B cell (primary cell): ENCODE results near the gene P2RX7. TPM values are rescaled to one million over a fixed set of nuclear protein-coding genes. Genes with fewer than 3 reads are reported as not detected.

Experiments
- ATAC-seq: fragments of 200-7000 bp; cut with Tn5 transposase; one replicate; pipeline ENCODE4 v1.10.0; 2021; ENCODE audit warnings: low read depth, mild to moderate bottlenecking, moderate number of reproducible peaks, moderate library complexity
- CTCF ChIA-PET: fragments of 350-600 bp; sonication (Branson Sonifier 250); formaldehyde crosslinking; loops from one replicate; lab custom pipeline; 2021; ENCODE audit warnings: antibody characterized with exemption, inconsistent platforms; lab: Charles Lee
- POLR2A ChIA-PET: fragments of 350-600 bp; sonication (Branson Sonifier 250); formaldehyde crosslinking; loops from one replicate; lab custom pipeline; 2021; ENCODE audit warnings: antibody characterized with exemption; lab: Charles Lee
- DNase-seq: peaks from one replicate; pipeline ENCODE4 v3.0.0; 2013
- H2AFZ ChIP-seq: 2 replicates; pipeline ENCODE4 v1.6.1; 2012; ENCODE audit warnings: mild to moderate bottlenecking, low read depth, low read length; ENCODE audit not compliant: insufficient read depth, poor library complexity, severe bottlenecking
- H3K27ac ChIP-seq, 2 donors: 1 replicate in 1 of 2; 2 replicates in 1 of 2; pipeline ENCODE4 v1.5.1; 2012 to 2013; ENCODE audit warnings: low read length in 2 of 2, mild to moderate bottlenecking in 2 of 2, moderate library complexity in 1 of 2
- H3K27me3 ChIP-seq, 4 experiments: fragments of 200-600 bp in 1 of 4; sonication (generic) in 1 of 4; replicated peaks in 1 of 4; 1 replicate in 2 of 4; 2 replicates in 2 of 4; pipeline versions ENCODE4 v1.6.1 to v1.7.0; 2013 to 2016; ENCODE audit warnings: low read length in 3 of 4, mild to moderate bottlenecking in 2 of 4, mixed read lengths in 1 of 4, moderate library complexity in 1 of 4; ENCODE audit not compliant: insufficient read depth in 4 of 4, control insufficient read depth in 3 of 4; ENCODE audit errors: control extremely low read depth in 1 of 4
- H3K36me3 ChIP-seq, 2 experiments: replicated peaks in 1 of 2; 1 replicate in 1 of 2; 2 replicates in 1 of 2; pipeline versions ENCODE4 v1.6.1 to v1.7.1; 2013; ENCODE audit warnings: low read length in 1 of 2; ENCODE audit not compliant: insufficient read depth in 2 of 2, control insufficient read depth in 1 of 2; ENCODE audit errors: control extremely low read depth in 1 of 2, extremely low read depth in 1 of 2
- H3K4me1 ChIP-seq, 2 donors: fragments of 200-600 bp in 1 of 2; sonication (generic) in 1 of 2; 1 replicate in 1 of 2; 2 replicates in 1 of 2; pipeline versions ENCODE4 v1.5.1 to v1.6.1; 2013 to 2017; ENCODE audit warnings: low read length in 2 of 2; ENCODE audit not compliant: control insufficient read depth in 2 of 2, insufficient read depth in 2 of 2
- H3K4me2 ChIP-seq: replicated peaks from 2 replicates; pipeline ENCODE3; 2012; ENCODE audit warnings: mild to moderate bottlenecking, low read depth, low read length; ENCODE audit not compliant: poor library complexity, severe bottlenecking
- H3K4me3 ChIP-seq, 5 experiments: fragments of 200-600 bp in 1 of 5; sonication (generic) in 1 of 5; 1 replicate in 3 of 5; 2 replicates in 2 of 5; pipeline versions ENCODE4 v1.5.1 to v1.7.0; 2011 to 2016; ENCODE audit warnings: low read length in 4 of 5, mild to moderate bottlenecking in 4 of 5, low read depth in 2 of 5, control low read depth in 1 of 5, moderate library complexity in 1 of 5; ENCODE audit not compliant: insufficient read depth in 1 of 5; ENCODE audit errors: control extremely low read depth in 1 of 5, extremely low read depth in 1 of 5
- H3K79me2 ChIP-seq: fragments of 200-600 bp; sonication (generic); one replicate; pipeline ENCODE4 v1.6.0; 2016; ENCODE audit warnings: low read length; ENCODE audit not compliant: control insufficient read depth, insufficient read depth
- H3K9ac ChIP-seq: fragments of 200-600 bp; sonication (generic); 2 replicates; pipeline ENCODE4 v1.6.1; 2017; ENCODE audit warnings: mild to moderate bottlenecking, low read length, moderate library complexity
- H3K9me3 ChIP-seq, 3 donors: one replicate each; pipeline versions ENCODE4 v1.6.1 to v1.7.1; 2013; ENCODE audit warnings: low read length in 2 of 3; ENCODE audit not compliant: control insufficient read depth in 2 of 3, insufficient read depth in 1 of 3; ENCODE audit errors: control extremely low read depth in 1 of 3
- H4K20me1 ChIP-seq: 2 replicates; pipeline ENCODE4 v1.6.0; 2012; ENCODE audit warnings: mild to moderate bottlenecking, low read length; ENCODE audit not compliant: insufficient read depth, control insufficient read depth, poor library complexity, severe bottlenecking
- H3K27ac Mint-ChIP-seq: one replicate; pipeline ENCODE4 v1.8.0; 2021; ENCODE audit warnings: mixed read lengths
- H3K27me3 Mint-ChIP-seq: one replicate; pipeline ENCODE4 v1.8.0; 2021; ENCODE audit warnings: mixed read lengths
- H3K4me1 Mint-ChIP-seq: one replicate; pipeline ENCODE4 v1.8.0; 2021; ENCODE audit warnings: mixed read lengths
- H3K4me3 Mint-ChIP-seq: one replicate; pipeline ENCODE4 v1.8.0; 2021; ENCODE audit warnings: mixed read lengths
- H3K9me3 Mint-ChIP-seq: one replicate; pipeline ENCODE4 v1.8.0; 2022; ENCODE audit warnings: mixed read lengths; ENCODE audit not compliant: insufficient read depth
- CTCF ChIP-seq: fragments of 200-600 bp; IDR thresholded peaks from one replicate; pipeline ENCODE4 v1.8.0; 2022; ENCODE audit warnings: antibody characterized with exemption, mild to moderate bottlenecking
- EZH2 ChIP-seq: IDR thresholded peaks from 2 replicates; pipeline ENCODE4 v1.6.1; 2012; ENCODE audit warnings: borderline replicate concordance, low read depth, mild to moderate bottlenecking, moderate library complexity, low read length; ENCODE audit not compliant: insufficient read depth, poor library complexity, severe bottlenecking
- WGBS: methylation state at CpG from one replicate; pipeline ENCODE4 v1.1.5; 2013; ENCODE audit warnings: missing lambda C conversion rate; ENCODE audit not compliant: insufficient coverage; 5-methylcytosine and 5-hydroxymethylcytosine counted together
- intact Hi-C: fragments of 100-400 bp; cut with micrococcal nuclease; formaldehyde crosslinking; loops from one replicate; pipeline ENCODE4 v1.10.0; 2022
- polyA plus RNA-seq: library from polyadenylated mRNA; depleted of rRNA; stranded (reverse); fragments of >200 nt; gene quantifications from 2 replicates; pipeline ENCODE4 v1.2.3, GENCODE V29; 2012
- total RNA-seq, 2 donors: library from RNA; stranded (reverse); fragments of 120-200 nt in 1 of 2; gene quantifications; 1 replicate in 1 of 2; 2 replicates in 1 of 2; pipeline versions ENCODE4 v1.2.3 to v1.2.4, GENCODE V29; 2013 to 2022

The P2RX7 gene
- total and polyA plus RNA-seq, 2 donors (not counting 1 experiment from before 2014, with no cell fraction given) = 5.3 to 6.3 TPM

DNA sequence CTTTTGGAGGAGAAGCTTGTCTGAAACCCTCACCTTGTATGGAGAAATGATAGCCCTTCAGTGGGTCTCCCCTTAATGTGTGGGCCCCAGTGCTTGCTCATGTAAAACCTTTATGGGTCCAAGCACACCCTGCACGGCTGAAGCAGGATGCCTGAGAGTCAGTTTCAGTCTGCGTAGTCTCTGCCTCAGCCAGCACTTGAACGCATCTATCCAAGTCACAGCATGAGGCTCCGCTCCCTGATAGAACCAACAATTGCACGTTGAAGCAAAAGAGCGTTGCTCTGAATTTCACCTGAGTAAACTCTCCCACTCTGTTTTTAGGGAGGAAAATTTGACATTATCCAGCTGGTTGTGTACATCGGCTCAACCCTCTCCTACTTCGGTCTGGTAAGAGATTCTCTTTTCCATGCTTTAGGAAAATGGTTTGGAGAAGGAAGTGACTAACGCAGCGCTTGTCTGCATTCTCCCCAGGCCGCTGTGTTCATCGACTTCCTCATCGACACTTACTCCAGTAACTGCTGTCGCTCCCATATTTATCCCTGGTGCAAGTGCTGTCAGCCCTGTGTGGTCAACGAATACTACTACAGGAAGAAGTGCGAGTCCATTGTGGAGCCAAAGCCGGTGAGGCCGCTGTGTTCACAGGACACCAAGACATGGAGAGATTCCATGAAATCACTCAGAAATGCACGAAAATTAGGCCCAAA lies 44.3 kb downstream of the P2RX7 start:
- Histone ChIP-seq H2AFZ (no peak overlapping the region), H3K9me3 (peaks cover 0 to 5% (median 0%) of the 10 kb centered on the region in 3 donors), H4K20me1 (no peaks in the 10 kb centered on the region), H3K4me3 (no peak overlapping the region), H3K27ac (no peak overlapping the region), H3K4me2 (no peak overlapping the region), H3K9ac (no peak overlapping the region), H3K4me1 (no peaks in the 10 kb centered on the region), H3K27me3 (no peaks in the 10 kb centered on the region), H3K36me3 (peaks cover 0 to 4% of the 10 kb centered on the region in 2 experiments), H3K79me2 (no peaks in the 10 kb centered on the region)
- no peaks in the 10 kb centered on the region for H3K9me3 Mint-ChIP-seq
- no peak overlapping the region for H3K4me3 Mint-ChIP-seq
- POLR2A ChIA-PET = interaction anchor here (1.1 kb wide), 1 partner anchor 34 kb away, joined by 3 read pairs; no protein-coding TSS in a partner anchor
- H3K27ac Mint-ChIP-seq = no peak overlapping the region
- peaks cover 10% of the 10 kb centered on the region for H3K4me1 Mint-ChIP-seq
- WGBS = 97% methylated on average over 13 of the region's 19 CpGs
- DNase-seq = no peak
- CTCF ChIA-PET = interaction anchor here (0.7 to 0.9 kb wide), 2 partner anchors 27 to 66 kb away, joined by 3 read pairs; no protein-coding TSS in a partner anchor
- ATAC-seq = no peak
- intact Hi-C loops = no loop called here
- H3K27me3 Mint-ChIP-seq = no peaks in the 10 kb centered on the region
- TF ChIP-seq CTCF (no peak), EZH2 (no peak)

DNA sequence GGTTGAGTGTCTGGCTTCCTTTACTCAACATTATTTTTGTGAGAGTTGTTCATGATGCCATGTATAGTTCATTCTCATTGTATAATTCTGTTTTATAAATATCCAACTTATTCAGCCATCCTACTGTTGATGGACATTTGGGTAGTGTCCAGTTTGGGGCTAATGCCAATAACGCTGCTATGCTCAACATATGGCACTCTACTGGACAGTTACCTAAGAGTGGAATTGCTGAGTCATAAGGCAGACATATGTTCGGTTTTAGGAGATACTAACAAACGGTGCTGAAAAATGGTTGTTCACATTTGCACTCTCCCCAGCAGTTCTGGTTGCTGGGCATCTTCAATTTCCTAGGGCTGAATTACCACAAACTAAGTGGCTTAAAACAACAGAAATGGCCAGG lies 48.5 kb downstream of the P2RX7 start:
- no peaks in the 10 kb centered on the region for H3K9me3 Mint-ChIP-seq
- ATAC-seq (no peak), DNase-seq (no peak)
- Histone ChIP-seq H3K9me3 (peaks cover 0 to 8% (median 0%) of the 10 kb centered on the region in 3 donors), H3K4me1 (peaks cover 7 to 16% of the 10 kb centered on the region in 2 donors), H3K4me2 (no peak overlapping the region), H3K79me2 (no peaks in the 10 kb centered on the region), H3K4me3 (no peak overlapping the region), H2AFZ (no peak overlapping the region), H3K27ac (no peak overlapping the region), H3K36me3 (peaks cover 0 to 4% of the 10 kb centered on the region in 2 experiments), H3K27me3 (no peaks in the 10 kb centered on the region), H4K20me1 (no peaks in the 10 kb centered on the region), H3K9ac (no peak overlapping the region)
- peaks cover 11% of the 10 kb centered on the region for H3K4me1 Mint-ChIP-seq
- no peak overlapping the region for H3K4me3 Mint-ChIP-seq
- 92% methylated on average over 3 of the region's 3 CpGs for WGBS
- CTCF ChIA-PET = no interaction called here
- no peak overlapping the region for H3K27ac Mint-ChIP-seq
- TF ChIP-seq CTCF (no peak), EZH2 (no peak)
- intact Hi-C loops = no loop called here
- H3K27me3 Mint-ChIP-seq = no peaks in the 10 kb centered on the region
- POLR2A ChIA-PET = no interaction called here
